IMR-90 (cell line): Measurements from ENCODE around the gene KDM4B. TPM values are rescaled to one million over a fixed set of nuclear protein-coding genes. Genes with fewer than 3 reads are reported as not detected.

Experiments used
- microRNA-seq, 2 experiments: library from miRNA; stranded (forward) in 1 of 2; unstranded in 1 of 2; fragments of 10-50 nt in 1 of 2; fragments of <30 nt in 1 of 2; gene quantifications in 1 of 2; microRNA quantifications in 1 of 2; one replicate each; pipeline versions ENCODE3 to v1.1.0; 2013 to 2020; ENCODE audit not compliant: insufficient read depth in 1 of 2, insufficient read length in 1 of 2, unreplicated experiment in 1 of 2
- polyA plus RNA-seq, 3 experiments: library from polyadenylated mRNA; depleted of rRNA; stranded (reverse); fragments of >200 nt; gene quantifications; 2 replicates each; pipeline ENCODE4 v1.2.3, GENCODE V29; 2012; ENCODE audit warnings: low replicate concordance in 1 of 3
- small RNA-seq, 5 experiments: library from RNA; depleted of rRNA; stranded (forward); fragments of <200 nt; gene quantifications; one replicate each; pipeline ENCODE3, GENCODE V24; 2012
- total RNA-seq: library from RNA; depleted of rRNA; stranded (reverse); fragments of >200 nt; gene quantifications from 2 replicates; pipeline ENCODE4 v1.2.3, GENCODE V29; 2012; rRNA removed

KDM4B gene
- total and polyA plus RNA-seq, 2 of the 4 experiments (the other 2 are of a cell fraction), result 5.0 to 17.9 TPM

Small RNA genes within 50 kb of the gene (microRNA-seq; reads per million reads assigned to microRNA genes)
- gene MIR4747, result 0.73 to 2.1 reads per million in 2 experiments

Small RNA genes within 50 kb of the gene (small RNA-seq; reads per million reads assigned to genes)
- gene MIR4747, result 0 reads per million in 5 experiments

Other genes starting within 250 kb of the KDM4B start
- 12.2 and 12.4 TPM in 2 replicates for gene DPP9, start 245.3 kb upstream of the KDM4B start, total RNA-seq
- gene DPP9, start 245.3 kb upstream of the KDM4B start, polyA plus RNA-seq (2012; rRNA removed), result 33.0 and 37.3 TPM in 2 replicates
- gene FEM1A, start 177.4 kb upstream of the KDM4B start, total RNA-seq, result 8.6 and 8.8 TPM in 2 replicates
- gene FEM1A, start 177.4 kb upstream of the KDM4B start, polyA plus RNA-seq (2012; rRNA removed), result 5.3 and 5.8 TPM in 2 replicates
- 0.90 and 1.1 TPM in 2 replicates for gene TICAM1, start 137.4 kb upstream of the KDM4B start, total RNA-seq
- 9.2 and 10.9 TPM in 2 replicates for gene TICAM1, start 137.4 kb upstream of the KDM4B start, polyA plus RNA-seq (2012; rRNA removed)
- 246 and 289 TPM in 2 replicates for gene PLIN3, start 101.4 kb upstream of the KDM4B start, total RNA-seq
- gene PLIN3, start 101.4 kb upstream of the KDM4B start, polyA plus RNA-seq (2012; rRNA removed), result 147 and 170 TPM in 2 replicates
- not detected in 2 replicates for gene ARRDC5, start 66.2 kb upstream of the KDM4B start, total RNA-seq
- not detected in 2 replicates for gene ARRDC5, start 66.2 kb upstream of the KDM4B start, polyA plus RNA-seq (2012; rRNA removed)
- 57.4 and 70.3 TPM in 2 replicates for gene UHRF1, start 59.6 kb upstream of the KDM4B start, total RNA-seq
- 47.4 and 49.2 TPM in 2 replicates for gene UHRF1, start 59.6 kb upstream of the KDM4B start, polyA plus RNA-seq (2012; rRNA removed)